Breast epithelium (tissue), 4 donors: ENCODE measurements around the gene BUB3. TPM values are rescaled to one million over a fixed set of nuclear protein-coding genes. Genes with fewer than 3 reads are reported as not detected.
A peak's percentile ranks its signal among the peaks of the same experiment; 100 is the strongest.

Source experiments
- DNase-seq, 2 donors: peaks; one replicate each; pipeline ENCODE4 v3.0.0-alpha.2; 2019; ENCODE audit warnings: low spot score in 2 of 2
- H3K27ac ChIP-seq, 2 donors: fragments of 200-600 bp; sonication (generic) in 1 of 2; one replicate each; pipeline ENCODE4 v1.5.1; 2016 to 2019; ENCODE audit warnings: mild to moderate bottlenecking in 1 of 2
- H3K27me3 ChIP-seq, 2 donors: fragments of 200-600 bp; sonication (generic) in 1 of 2; one replicate each; pipeline versions ENCODE4 v1.5.1 to v1.6.0; 2017 to 2019; ENCODE audit warnings: control low read depth in 1 of 2, mild to moderate bottlenecking in 1 of 2
- H3K36me3 ChIP-seq: fragments of 200-600 bp; one replicate; pipeline ENCODE4 v1.5.1; 2019
- H3K4me1 ChIP-seq, 2 donors: fragments of 200-600 bp; sonication (generic); one replicate each; pipeline ENCODE4 v1.5.1; 2016 to 2019; ENCODE audit warnings: control low read depth in 1 of 2
- H3K4me3 ChIP-seq, 3 donors: fragments of 200-600 bp; sonication (generic); 1 replicate in 2 of 3; 2 replicates in 1 of 3; pipeline ENCODE4 v1.5.1; 2016 to 2019; ENCODE audit warnings: mild to moderate bottlenecking in 3 of 3, moderate library complexity in 2 of 3
- H3K9me3 ChIP-seq, 2 donors: fragments of 200-600 bp; sonication (generic) in 1 of 2; one replicate each; pipeline ENCODE4 v1.5.1; 2016 to 2019; ENCODE audit warnings: control low read depth in 1 of 2
- POLR2A ChIP-seq: fragments of 450-650 bp; IDR thresholded peaks from one replicate; pipeline ENCODE4 v1.6.1; 2016; ENCODE audit warnings: antibody characterized with exemption, mild to moderate bottlenecking, moderate library complexity
- POLR2AphosphoS5 ChIP-seq, 3 donors: sonication (generic); formaldehyde crosslinking; IDR thresholded peaks; one replicate each; pipeline ENCODE4 v1.6.1; 2017; ENCODE audit warnings: antibody characterized with exemption in 3 of 3
- intact Hi-C: fragments of 100-400 bp; cut with DNase I; formaldehyde crosslinking; loops from one replicate; pipeline ENCODE4 v1.15.1; 2023; ENCODE audit warnings: low total_unique reads
- total RNA-seq, 3 donors: library from RNA; depleted of rRNA; stranded (reverse); fragments of >200 nt; gene quantifications; one replicate each; pipeline ENCODE4 v1.1.0, GENCODE V29; 2016
- TF ChIP-seq, protein P1 (sequence below), 3 donors: fragments of 450-650 bp; IDR thresholded peaks; one replicate each; pipeline ENCODE4 v1.5.1; 2016 to 2017; ENCODE audit warnings: antibody characterized with exemption in 3 of 3, mild to moderate bottlenecking in 3 of 3, moderate library complexity in 3 of 3

The BUB3 gene
- total RNA-seq, 3 donors from 2014 or later, result 96.4 to 100 (median 98.1) TPM

DNA sequence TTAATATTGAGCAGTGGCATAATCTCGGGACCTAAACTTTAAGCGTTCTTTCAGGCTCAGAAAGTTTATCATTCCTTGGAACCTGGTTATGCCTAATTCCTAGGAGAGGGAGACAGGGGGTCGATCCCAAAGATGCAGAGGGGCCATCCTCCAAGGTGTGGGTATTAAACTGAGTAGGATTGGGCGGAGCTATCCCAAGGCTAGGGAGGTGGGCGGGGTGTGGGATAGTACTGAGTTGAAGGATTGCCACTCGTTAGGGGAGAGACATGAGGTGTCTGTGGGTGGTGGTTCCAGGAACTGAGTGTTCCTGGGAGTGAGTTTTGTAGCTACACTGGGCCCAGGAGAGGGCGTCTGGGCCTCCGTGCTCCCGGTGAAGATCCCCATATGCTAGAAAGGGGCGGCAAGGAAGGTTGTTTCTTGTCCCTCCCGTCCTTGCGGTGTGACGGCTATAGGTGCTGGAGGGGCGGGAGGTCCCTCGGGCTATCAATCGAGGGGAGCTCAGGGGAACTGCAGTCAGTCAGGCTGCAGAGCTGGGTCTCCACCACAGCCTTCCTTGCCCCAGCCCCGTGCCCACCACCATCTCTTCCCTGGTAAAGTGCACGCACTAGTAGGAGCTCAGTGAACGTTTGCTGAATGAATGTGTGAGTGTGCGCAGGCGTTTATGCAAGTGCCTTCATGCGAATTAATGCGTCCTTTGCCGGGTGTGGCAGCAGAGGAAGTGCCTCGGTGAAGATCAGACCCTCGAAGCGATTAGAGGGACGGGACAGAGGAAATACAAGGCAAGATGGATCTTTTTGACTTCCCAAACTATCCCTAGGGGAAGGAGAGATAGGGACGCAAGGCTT, 9.3 kb upstream of the BUB3 start:
- TF ChIP-seq, protein P1, sequence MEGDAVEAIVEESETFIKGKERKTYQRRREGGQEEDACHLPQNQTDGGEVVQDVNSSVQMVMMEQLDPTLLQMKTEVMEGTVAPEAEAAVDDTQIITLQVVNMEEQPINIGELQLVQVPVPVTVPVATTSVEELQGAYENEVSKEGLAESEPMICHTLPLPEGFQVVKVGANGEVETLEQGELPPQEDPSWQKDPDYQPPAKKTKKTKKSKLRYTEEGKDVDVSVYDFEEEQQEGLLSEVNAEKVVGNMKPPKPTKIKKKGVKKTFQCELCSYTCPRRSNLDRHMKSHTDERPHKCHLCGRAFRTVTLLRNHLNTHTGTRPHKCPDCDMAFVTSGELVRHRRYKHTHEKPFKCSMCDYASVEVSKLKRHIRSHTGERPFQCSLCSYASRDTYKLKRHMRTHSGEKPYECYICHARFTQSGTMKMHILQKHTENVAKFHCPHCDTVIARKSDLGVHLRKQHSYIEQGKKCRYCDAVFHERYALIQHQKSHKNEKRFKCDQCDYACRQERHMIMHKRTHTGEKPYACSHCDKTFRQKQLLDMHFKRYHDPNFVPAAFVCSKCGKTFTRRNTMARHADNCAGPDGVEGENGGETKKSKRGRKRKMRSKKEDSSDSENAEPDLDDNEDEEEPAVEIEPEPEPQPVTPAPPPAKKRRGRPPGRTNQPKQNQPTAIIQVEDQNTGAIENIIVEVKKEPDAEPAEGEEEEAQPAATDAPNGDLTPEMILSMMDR (IDR thresholded peaks at IDR 0.05), result no peak
- no peak for TF ChIP-seq POLR2AphosphoS5 (IDR thresholded peaks at IDR 0.05)
- no peak for TF ChIP-seq POLR2A
- H3K27ac ChIP-seq, result no peak overlapping the region
- no peaks in the 10 kb centered on the region for H3K36me3 ChIP-seq
- no peak overlapping the region for H3K4me3 ChIP-seq
- H3K27me3 ChIP-seq, result peaks cover 29 to 100% of the 10 kb centered on the region in 2 donors
- intact Hi-C loops, result no loop called here
- H3K9me3 ChIP-seq, result no peaks in the 10 kb centered on the region
- H3K4me1 ChIP-seq, result peaks cover 5 to 23% of the 10 kb centered on the region in 2 donors
- no peak for DNase-seq

DNA sequence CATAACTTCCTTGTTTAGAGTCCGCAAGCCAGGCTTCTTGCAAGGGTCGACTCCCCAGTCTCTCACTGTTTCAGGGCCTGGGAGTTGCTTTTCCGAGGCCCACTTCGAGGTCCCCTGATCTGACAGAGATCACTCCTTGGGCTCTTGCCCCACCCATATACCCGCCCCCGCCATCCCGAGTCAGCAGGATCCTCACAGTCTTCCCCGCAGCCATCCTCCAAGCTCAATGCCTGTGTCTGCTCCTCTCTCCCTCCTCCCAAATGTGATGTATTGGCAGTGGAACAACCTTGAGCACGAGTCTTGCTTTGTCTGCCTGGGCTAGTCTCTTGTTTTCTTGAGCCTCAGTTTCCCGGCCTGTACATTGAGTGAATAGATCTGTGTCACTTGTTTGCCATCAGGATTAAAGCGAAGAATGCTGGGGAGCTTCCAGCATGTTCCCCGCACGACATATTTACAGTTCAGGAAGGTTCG, 8.6 kb upstream of the BUB3 start:
- no peak for TF ChIP-seq POLR2AphosphoS5 (IDR thresholded peaks at IDR 0.05)
- TF ChIP-seq POLR2A, result no peak
- TF ChIP-seq, protein P1 (IDR thresholded peaks at IDR 0.05), result no peak
- H3K36me3 ChIP-seq, result no peaks in the 10 kb centered on the region
- no peaks in the 10 kb centered on the region for H3K9me3 ChIP-seq
- peak overlapping the region in 1 of 3 donors; percentile 47 for H3K4me3 ChIP-seq
- intact Hi-C loops, result no loop called here
- DNase-seq, result no peak
- H3K27ac ChIP-seq, result no peak overlapping the region
- peaks cover 26 to 100% of the 10 kb centered on the region in 2 donors for H3K27me3 ChIP-seq
- peaks cover 5 to 30% of the 10 kb centered on the region in 2 donors for H3K4me1 ChIP-seq

DNA sequence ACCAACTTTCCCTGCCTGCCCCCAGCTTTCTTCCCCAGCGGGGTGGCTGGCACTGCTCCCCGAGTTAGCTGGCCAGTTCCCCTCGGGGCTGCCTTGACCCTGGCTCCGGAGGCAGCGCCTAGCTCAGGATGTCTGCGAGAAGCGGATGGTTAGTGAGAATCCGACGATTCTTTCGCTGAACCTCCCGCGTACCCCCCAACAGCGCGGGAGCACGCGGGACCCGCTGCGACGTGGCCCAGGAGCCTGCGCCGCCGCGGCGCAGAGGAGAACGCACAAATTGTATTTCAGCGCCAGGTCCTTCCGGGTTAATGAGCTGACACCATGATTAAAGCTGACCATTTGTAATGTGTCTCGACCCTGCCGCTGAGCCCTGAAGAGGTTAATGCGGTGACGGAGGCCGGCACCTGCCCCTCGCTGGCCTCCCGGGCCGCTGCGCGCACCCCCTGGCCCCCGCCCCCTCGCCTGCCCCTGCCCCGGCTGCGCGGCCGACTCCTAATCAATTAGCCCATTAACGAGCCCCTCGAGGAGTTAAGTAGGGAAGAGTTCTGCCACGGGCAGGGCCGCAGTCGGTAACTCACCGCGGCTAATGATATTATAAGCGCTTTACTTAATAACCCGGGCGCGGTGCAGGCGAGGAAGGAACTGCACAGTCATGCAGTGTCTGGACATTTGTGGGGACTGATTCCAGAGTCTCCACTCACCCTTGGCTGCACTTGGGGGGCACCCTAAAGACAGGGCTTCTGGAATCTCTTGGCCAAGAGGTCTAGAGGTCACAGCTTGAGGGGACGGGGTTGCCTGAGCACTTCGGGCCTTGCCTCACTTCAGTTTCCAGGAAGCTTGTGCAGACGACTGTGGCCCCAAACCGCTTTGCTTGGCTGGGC, 7.9 kb upstream of the BUB3 start:
- Histone ChIP-seq H3K4me1 (peaks cover 5 to 37% of the 10 kb centered on the region in 2 donors), H3K27ac (no peak overlapping the region), H3K36me3 (no peaks in the 10 kb centered on the region), H3K4me3 (peak overlapping the region in 1 of 3 donors; percentile 47), H3K27me3 (peaks cover 26 to 100% of the 10 kb centered on the region in 2 donors), H3K9me3 (no peaks in the 10 kb centered on the region)
- DNase-seq, result no peak
- TF ChIP-seq, protein P1 (IDR thresholded peaks at IDR 0.05), result no peak
- TF ChIP-seq POLR2A, result no peak
- no peak for TF ChIP-seq POLR2AphosphoS5 (IDR thresholded peaks at IDR 0.05)
- intact Hi-C loops, result no loop called here

DNA sequence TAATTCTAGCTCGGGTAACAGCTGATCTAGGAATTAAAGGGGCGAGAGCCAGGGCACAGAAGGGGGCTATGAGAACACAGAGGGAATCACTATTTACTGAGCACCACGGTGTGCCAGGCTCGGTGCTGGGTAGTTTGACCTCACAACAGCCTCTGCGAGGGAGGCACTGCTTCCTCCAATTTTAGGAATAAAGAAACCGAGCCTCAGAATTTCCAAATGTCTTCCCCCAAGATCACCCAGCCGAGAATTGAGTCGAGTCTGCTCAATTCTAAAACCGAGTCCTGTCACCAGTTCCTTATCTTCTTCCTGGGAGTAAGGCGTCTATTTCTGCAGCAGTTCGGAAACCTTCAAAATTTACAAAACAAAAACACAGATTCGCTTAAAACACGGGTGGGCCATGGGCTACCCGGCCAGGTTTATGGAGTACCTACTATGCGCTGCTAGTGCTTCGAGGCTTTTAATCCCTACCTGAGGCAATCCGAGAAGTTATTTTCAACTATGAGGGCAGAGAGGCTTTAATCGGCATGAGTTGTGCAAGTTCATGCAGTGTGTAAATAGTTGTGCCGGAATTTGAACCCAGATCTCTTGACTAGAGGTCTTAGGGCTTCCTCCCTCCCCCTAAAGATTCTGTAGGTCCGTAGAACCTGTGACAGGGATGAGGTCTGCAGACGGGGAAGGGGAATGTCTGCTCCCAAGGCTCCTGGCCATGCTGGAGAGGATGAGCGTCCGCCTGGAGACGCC, 7.1 kb upstream of the BUB3 start:
- Histone ChIP-seq H3K4me3 (no peak overlapping the region), H3K27ac (no peak overlapping the region), H3K4me1 (peaks cover 5 to 40% of the 10 kb centered on the region in 2 donors), H3K27me3 (peaks cover 24 to 100% of the 10 kb centered on the region in 2 donors), H3K36me3 (no peaks in the 10 kb centered on the region), H3K9me3 (no peaks in the 10 kb centered on the region)
- DNase-seq, result no peak
- intact Hi-C loops, result no loop called here
- TF ChIP-seq POLR2AphosphoS5 (IDR thresholded peaks at IDR 0.05), result no peak
- TF ChIP-seq, protein P1 (IDR thresholded peaks at IDR 0.05), result no peak
- TF ChIP-seq POLR2A, result no peak
